Heart left ventricle (tissue), 16 donors: Measurements from ENCODE around the gene DESI1. TPM values are rescaled to one million over a fixed set of nuclear protein-coding genes. Genes with fewer than 3 reads are reported as not detected.

Source experiments
- ATAC-seq, 4 donors: fragments of 200-7000 bp; cut with Tn5 transposase; one replicate each; pipeline ENCODE4 v1.9.1; 2020 to 2022; ENCODE audit warnings: moderate library complexity in 4 of 4, mild to moderate bottlenecking in 3 of 4, moderate number of reproducible peaks in 1 of 4
- DNase-seq, 5 donors: peaks; one replicate each; pipeline ENCODE4 v3.0.0-alpha.2; 2020
- H3K27ac ChIP-seq, 12 donors: fragments of 200-600 bp; sonication (generic) in 4 of 12; one replicate each; pipeline versions ENCODE4 v1.5.0 to v1.8.0; 2016 to 2022; ENCODE audit warnings: mild to moderate bottlenecking in 2 of 12
- H3K27me3 ChIP-seq, 9 donors: fragments of 200-600 bp; sonication (generic) in 2 of 9; one replicate each; pipeline versions ENCODE4 v1.5.1 to v1.8.0; 2016 to 2022; ENCODE audit warnings: mild to moderate bottlenecking in 3 of 9
- H3K36me3 ChIP-seq, 9 donors: fragments of 200-600 bp; sonication (generic) in 2 of 9; one replicate each; pipeline versions ENCODE4 v1.5.0 to v1.8.0; 2018 to 2022; ENCODE audit warnings: mild to moderate bottlenecking in 2 of 9
- H3K4me1 ChIP-seq, 12 donors: fragments of 200-600 bp; sonication (generic) in 4 of 12; one replicate each; pipeline versions ENCODE4 v1.5.0 to v1.8.0; 2016 to 2022; ENCODE audit warnings: mild to moderate bottlenecking in 3 of 12
- H3K4me3 ChIP-seq, 12 donors: fragments of 200-600 bp; sonication (generic) in 4 of 12; one replicate each; pipeline versions ENCODE4 v1.5.0 to v1.8.0; 2017 to 2022; ENCODE audit warnings: mild to moderate bottlenecking in 9 of 12, moderate library complexity in 4 of 12
- H3K9me3 ChIP-seq, 12 donors: fragments of 200-600 bp; sonication (generic) in 4 of 12; one replicate each; pipeline versions ENCODE4 v1.5.0 to v1.8.0; 2016 to 2022; ENCODE audit warnings: mild to moderate bottlenecking in 1 of 12
- POLR2A ChIP-seq, 2 donors: fragments of 450-650 bp; IDR thresholded peaks; one replicate each; pipeline ENCODE4 v1.6.1; 2017; ENCODE audit warnings: antibody characterized with exemption in 2 of 2, mild to moderate bottlenecking in 2 of 2, moderate library complexity in 2 of 2
- WGBS, 4 donors: extraction: QIAGEN DNeasy Blood & Tissue Kit in 2 of 4; methylation state at CpG; one replicate each; pipeline versions ENCODE4 v1.1.5 to v1.1.7; 2013 to 2018; 5-methylcytosine and 5-hydroxymethylcytosine counted together
- intact Hi-C, 10 donors: fragments of 100-400 bp; cut with DNase I; formaldehyde crosslinking; loops; one replicate each; pipeline versions ENCODE4 v1.11.1 to v1.14.2; 2022
- polyA plus RNA-seq, 2 donors: library from polyadenylated mRNA; stranded (reverse); fragments of 200-250 nt; gene quantifications; one replicate each; pipeline ENCODE4 v1.2.3, GENCODE V29; 2013
- total RNA-seq, 9 donors: library from RNA; depleted of rRNA in 2 of 9; stranded (reverse); fragments of >200 nt in 2 of 9; fragmentation: NEBNext Ultra II Directional in 3 of 9; extraction: Animal tissue kit (Norgen Biotek cat#: 25700) in 3 of 9; gene quantifications; one replicate each; pipeline versions ENCODE4 v1.1.0 to v1.2.4, GENCODE V29; 2016 to 2023
- TF ChIP-seq, protein P1 (sequence below), 12 donors: fragments of 200-600 bp; sonication (generic) in 4 of 12; IDR thresholded peaks; one replicate each; pipeline versions ENCODE4 v1.5.0 to v1.8.0; 2018 to 2022; ENCODE audit warnings: antibody characterized with exemption in 12 of 12, mild to moderate bottlenecking in 5 of 12
- donor health status: ischemic (EF 13 %, LVEDD 7.1; RV severe dilation, severe dysfunction).
- donor health status: healthy with polysubstance abuse.
- donor health status: DM: no; HTN: yes; CAD: no.
- donor health status: DM: no; HTN: no; CAD: no.
- donor health status: ischemic (EF 25% LVEDD 6.9; RV normal size, moderate dysfunction).
- donor health status: ischemic (EF 25% LVEDD 5.7; RV mildly dilated, moderate dysfunction).
- donor health status: healthy.
- donor health status: DM: yes; HTN: yes; CAD: no.
- donor health status: ischemic (EF 35%, LVEDD 5.7; RV mildly dilated, moderate dysfunction).
- donor health status: nonischemic (EF 11% LVEDD 7.7; RV severe dilation, severe dysfunction).
- donor health status: DM: yes; HTN: yes; CAD: no.
- donor health status: PGD.
- donor health status: ischemic (EF 29% LVEDD 5.4; RV normal size, mild dysfunction).
- donor health status: nonischemic (EF 23%, LVEDD 6.1; RV moderate dilation, normal function).

DESI1 gene
- total and polyA plus RNA-seq, 11 donors: 24.2 to 51.0 (median 39.8) TPM

DNA sequence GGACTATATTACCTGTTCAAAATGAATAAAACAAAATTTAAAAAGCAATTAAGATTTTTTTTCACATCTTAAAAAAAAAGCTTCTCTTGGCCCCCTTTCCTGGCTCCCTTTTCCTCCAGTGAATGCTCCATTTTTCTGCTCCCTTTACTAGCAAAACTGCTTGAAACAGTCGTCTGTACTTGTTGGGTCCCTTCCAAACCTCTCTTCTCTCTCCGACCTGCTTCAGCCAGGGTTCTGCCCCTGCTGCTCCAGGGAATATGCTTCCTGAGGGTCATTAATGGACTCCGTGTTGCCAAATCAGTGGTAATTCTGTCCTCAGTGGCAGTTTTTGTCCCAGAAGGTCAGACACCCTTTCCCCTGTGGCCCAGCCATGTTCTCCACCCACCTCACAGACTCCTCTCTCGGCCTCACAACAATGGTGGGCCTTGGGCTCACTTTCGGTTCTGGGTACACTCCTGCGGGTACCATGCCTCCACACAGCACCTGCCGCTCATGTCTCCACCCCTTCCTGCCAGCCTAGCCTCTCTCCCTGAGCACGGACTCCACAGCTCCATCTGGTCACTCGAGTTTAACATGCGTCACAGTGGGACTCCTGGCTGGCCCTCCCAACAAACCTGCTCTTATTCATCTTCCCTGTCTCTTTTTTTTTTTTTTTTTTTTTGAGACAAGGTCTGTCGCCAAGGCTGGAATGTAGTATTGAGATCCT is 68.8 kb downstream of the DESI1 start:
- Histone ChIP-seq H3K36me3 (no peaks in the 10 kb centered on the region), H3K9me3 (no peaks in the 10 kb centered on the region), H3K27me3 (no peaks in the 10 kb centered on the region), H3K4me3 (no peak overlapping the region), H3K4me1 (peaks cover 0 to 17% (median 2%) of the 10 kb centered on the region in 12 donors), H3K27ac (no peak overlapping the region)
- DNase-seq (no peak), ATAC-seq (no peak)
- 67 to 81% (median 72%) methylated on average over 11 of the region's 11 CpGs for WGBS, 4 donors
- TF ChIP-seq POLR2A (IDR thresholded peaks at IDR 0.05): no peak
- TF ChIP-seq, protein P1, sequence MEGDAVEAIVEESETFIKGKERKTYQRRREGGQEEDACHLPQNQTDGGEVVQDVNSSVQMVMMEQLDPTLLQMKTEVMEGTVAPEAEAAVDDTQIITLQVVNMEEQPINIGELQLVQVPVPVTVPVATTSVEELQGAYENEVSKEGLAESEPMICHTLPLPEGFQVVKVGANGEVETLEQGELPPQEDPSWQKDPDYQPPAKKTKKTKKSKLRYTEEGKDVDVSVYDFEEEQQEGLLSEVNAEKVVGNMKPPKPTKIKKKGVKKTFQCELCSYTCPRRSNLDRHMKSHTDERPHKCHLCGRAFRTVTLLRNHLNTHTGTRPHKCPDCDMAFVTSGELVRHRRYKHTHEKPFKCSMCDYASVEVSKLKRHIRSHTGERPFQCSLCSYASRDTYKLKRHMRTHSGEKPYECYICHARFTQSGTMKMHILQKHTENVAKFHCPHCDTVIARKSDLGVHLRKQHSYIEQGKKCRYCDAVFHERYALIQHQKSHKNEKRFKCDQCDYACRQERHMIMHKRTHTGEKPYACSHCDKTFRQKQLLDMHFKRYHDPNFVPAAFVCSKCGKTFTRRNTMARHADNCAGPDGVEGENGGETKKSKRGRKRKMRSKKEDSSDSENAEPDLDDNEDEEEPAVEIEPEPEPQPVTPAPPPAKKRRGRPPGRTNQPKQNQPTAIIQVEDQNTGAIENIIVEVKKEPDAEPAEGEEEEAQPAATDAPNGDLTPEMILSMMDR (IDR thresholded peaks at IDR 0.05): no peak
- intact Hi-C loops: loop anchor here in 2 of 10 donors (5.0 to 10.0 kb wide), 2 partner anchors 35 to 53 kb away; partner anchors contain the start of gene PMM1 (in 1 of the 2)

DNA sequence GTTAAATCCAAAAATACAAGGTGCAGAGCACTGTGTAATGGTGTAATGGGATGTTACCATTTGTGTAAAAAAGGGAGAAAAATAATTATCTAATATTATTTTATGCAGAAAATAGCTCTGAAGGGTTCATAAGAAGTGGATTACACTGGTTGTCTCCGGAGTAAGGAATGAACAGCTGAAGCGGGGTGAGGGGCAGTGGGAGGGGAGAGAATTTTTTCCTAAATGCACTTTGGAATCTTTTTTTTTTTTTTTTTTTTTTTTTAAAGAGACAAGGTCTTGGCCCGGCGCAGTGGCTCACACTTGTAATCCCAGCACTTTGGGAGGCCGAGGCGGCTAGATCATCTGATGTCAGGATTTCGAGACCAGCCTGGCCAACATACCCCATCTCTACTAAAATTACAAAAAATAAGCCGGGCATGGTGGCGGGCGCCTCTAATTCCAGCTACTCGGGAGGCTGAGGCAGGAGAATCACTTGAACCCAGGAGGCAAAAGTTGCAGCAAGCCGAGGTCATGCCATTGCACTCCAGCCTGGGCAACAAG is 69.8 kb downstream of the DESI1 start:
- Histone ChIP-seq H3K9me3 (no peaks in the 10 kb centered on the region), H3K36me3 (no peaks in the 10 kb centered on the region), H3K4me3 (no peak overlapping the region), H3K27ac (no peak overlapping the region), H3K4me1 (peaks cover 0 to 12% (median 0%) of the 10 kb centered on the region in 12 donors), H3K27me3 (no peaks in the 10 kb centered on the region)
- TF ChIP-seq, protein P1 (IDR thresholded peaks at IDR 0.05): no peak
- TF ChIP-seq POLR2A (IDR thresholded peaks at IDR 0.05): no peak
- ATAC-seq: no peak
- DNase-seq: no peak
- 85 to 90% (median 87%) methylated on average over 12 of the region's 12 CpGs for WGBS, 4 donors
- intact Hi-C loops: loop anchor here in 2 of 10 donors (5.0 to 10.0 kb wide), 2 partner anchors 36 to 54 kb away; partner anchors contain the start of gene PMM1 (in 1 of the 2)

DNA sequence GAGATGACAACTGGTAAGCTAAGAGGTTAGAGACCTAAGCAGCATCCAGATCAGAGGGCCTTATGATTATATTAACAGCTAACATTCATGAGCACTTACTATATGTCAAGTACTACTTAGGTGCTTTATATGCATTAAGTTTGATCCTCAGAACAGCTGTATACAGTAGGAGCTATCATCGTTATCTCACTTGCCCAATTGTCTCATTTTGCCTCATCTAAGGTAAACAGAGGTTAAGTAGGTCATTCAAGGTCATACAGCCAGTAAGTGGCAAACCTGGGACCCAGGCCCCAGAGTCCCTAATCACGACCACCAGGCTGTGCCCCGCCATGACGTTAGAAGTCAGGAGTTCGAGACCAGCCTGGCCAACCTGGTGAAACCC is 72.0 kb downstream of the DESI1 start:
- Histone ChIP-seq H3K4me3 (no peak overlapping the region), H3K9me3 (no peaks in the 10 kb centered on the region), H3K36me3 (no peaks in the 10 kb centered on the region), H3K27me3 (no peaks in the 10 kb centered on the region), H3K27ac (no peak overlapping the region), H3K4me1 (peaks cover 0 to 12% (median 8%) of the 10 kb centered on the region in 12 donors)
- intact Hi-C loops: loop anchor here in 2 of 10 donors (10.0 kb wide), 1 partner anchor 46 kb away; no protein-coding TSS in a partner anchor
- 89 to 97% (median 93%) methylated on average over 5 of the region's 5 CpGs for WGBS, 4 donors
- DNase-seq: no peak
- ATAC-seq: no peak
- TF ChIP-seq, protein P1 (IDR thresholded peaks at IDR 0.05): no peak
- TF ChIP-seq POLR2A (IDR thresholded peaks at IDR 0.05): no peak

Other genes starting within 250 kb of the DESI1 start
- 10 to 100 TPM in 8 of 9 donors, 1 to 10 TPM in 1; 7.2 to 35.3 (median 19.6) TPM for gene TEF, start 239.1 kb downstream of the DESI1 start, total RNA-seq
- 10 to 100 TPM in 1 of 2 donors, 1 to 10 TPM in 1; 9.9 to 15.8 TPM for gene TEF, start 239.1 kb downstream of the DESI1 start, polyA plus RNA-seq
- gene TOB2, start 174.2 kb downstream of the DESI1 start, total RNA-seq: 10 to 100 TPM; 29.0 to 74.5 (median 46.1) TPM
- 10 to 100 TPM; 29.6 to 44.9 TPM for gene TOB2, start 174.2 kb downstream of the DESI1 start, polyA plus RNA-seq
- 10 to 100 TPM; 13.4 to 29.3 (median 20.0) TPM for gene PHF5A, start 152.4 kb downstream of the DESI1 start, total RNA-seq
- 10 to 100 TPM; 40.3 to 49.9 TPM for gene PHF5A, start 152.4 kb downstream of the DESI1 start, polyA plus RNA-seq
- 1,000 to 10,000 TPM in 2 of 9 donors, 100 to 1,000 TPM in 7; 503 to 1,146 (median 862) TPM for gene ACO2, start 151.9 kb downstream of the DESI1 start, total RNA-seq
- gene ACO2, start 151.9 kb downstream of the DESI1 start, polyA plus RNA-seq: 100 to 1,000 TPM; 375 to 431 TPM
- 10 to 100 TPM; 12.2 to 27.4 (median 18.3) TPM for gene POLR3H, start 76.6 kb downstream of the DESI1 start, total RNA-seq
- gene POLR3H, start 76.6 kb downstream of the DESI1 start, polyA plus RNA-seq: 10 to 100 TPM; 20.2 to 31.2 TPM
- 100 to 1,000 TPM in 8 of 9 donors, 10 to 100 TPM in 1; 94.1 to 564 (median 266) TPM for gene CSDC2, start 60.0 kb downstream of the DESI1 start, total RNA-seq
- 100 to 1,000 TPM; 300 to 463 TPM for gene CSDC2, start 60.0 kb downstream of the DESI1 start, polyA plus RNA-seq
- gene PMM1, start 31.2 kb downstream of the DESI1 start, total RNA-seq: 10 to 100 TPM; 10.8 to 26.4 (median 22.9) TPM
- 10 to 100 TPM; 17.3 to 34.8 TPM for gene PMM1, start 31.2 kb downstream of the DESI1 start, polyA plus RNA-seq
- gene XRCC6, start 252 bp upstream of the DESI1 start, total RNA-seq: 100 to 1,000 TPM; 162 to 204 (median 176) TPM
- gene XRCC6, start 252 bp upstream of the DESI1 start, polyA plus RNA-seq: 100 to 1,000 TPM; 123 to 231 TPM
- gene SNU13, start 67.8 kb upstream of the DESI1 start, total RNA-seq: 100 to 1,000 TPM; 168 to 233 (median 201) TPM
- gene SNU13, start 67.8 kb upstream of the DESI1 start, polyA plus RNA-seq: 100 to 1,000 TPM; 222 to 292 TPM
- gene MEI1, start 78.5 kb upstream of the DESI1 start, total RNA-seq: 1 to 10 TPM in 3 of 9 donors, under 1 TPM in 2, not detected in 4; 0.40 to 2.3 (median 1.1) TPM
- gene MEI1, start 78.5 kb upstream of the DESI1 start, polyA plus RNA-seq: under 1 TPM; 0.23 to 0.54 TPM
- gene CCDC134, start 179.6 kb upstream of the DESI1 start, total RNA-seq: 10 to 100 TPM in 1 of 9 donors, 1 to 10 TPM in 8; 2.3 to 10.2 (median 3.5) TPM
- 1 to 10 TPM; 2.2 to 5.0 TPM for gene CCDC134, start 179.6 kb upstream of the DESI1 start, polyA plus RNA-seq
- 100 to 1,000 TPM in 3 of 9 donors, 10 to 100 TPM in 6; 49.1 to 109 (median 73.0) TPM for gene SREBF2, start 212.1 kb upstream of the DESI1 start, total RNA-seq
- gene SREBF2, start 212.1 kb upstream of the DESI1 start, polyA plus RNA-seq: 100 to 1,000 TPM in 1 of 2 donors, 10 to 100 TPM in 1; 39.4 to 115 TPM